ENCODE data around the gene PHYKPL. TPM values are rescaled to one million over a fixed set of nuclear protein-coding genes. Genes with fewer than 3 reads are reported as not detected.

Gene PHYKPL
- total RNA-seq, 1 donor from 2014 or later = 20.5 TPM

DNA sequence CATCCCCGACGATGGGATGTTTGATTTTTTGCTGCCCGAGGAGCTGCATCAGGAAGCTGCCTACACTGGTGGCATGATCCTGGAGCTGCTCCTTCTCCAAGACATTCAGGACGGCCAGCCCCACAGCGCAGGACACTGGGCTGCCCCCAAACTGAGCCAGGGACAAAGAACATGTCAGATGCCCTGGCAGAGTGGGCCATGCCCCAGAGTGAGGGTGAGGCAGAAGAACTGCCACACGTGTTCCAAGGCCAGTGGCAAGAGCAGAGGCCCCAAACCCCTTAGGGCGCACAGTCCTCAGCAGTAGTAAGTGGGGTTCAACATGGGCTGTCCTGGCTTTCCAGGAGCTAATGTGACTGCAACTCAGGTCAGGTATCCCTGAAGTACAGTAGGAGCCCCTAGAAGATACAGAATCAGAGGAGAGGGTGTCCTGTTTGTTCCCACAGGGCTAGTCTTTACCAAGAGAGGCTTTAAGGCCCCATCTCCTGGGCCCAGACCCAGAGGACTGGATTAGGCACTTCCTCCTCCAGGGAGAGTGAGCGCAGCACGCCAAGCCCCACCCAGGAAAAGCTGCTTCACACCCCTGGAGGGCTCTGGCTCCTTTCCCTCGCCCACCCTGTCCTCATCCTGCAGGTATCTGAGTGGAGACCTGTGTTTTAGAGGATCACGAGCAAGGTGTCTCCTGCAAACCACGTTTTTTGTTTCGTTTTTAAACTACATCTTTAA is 17.2 kb downstream of the PHYKPL start:
- TF ChIP-seq, protein P1, sequence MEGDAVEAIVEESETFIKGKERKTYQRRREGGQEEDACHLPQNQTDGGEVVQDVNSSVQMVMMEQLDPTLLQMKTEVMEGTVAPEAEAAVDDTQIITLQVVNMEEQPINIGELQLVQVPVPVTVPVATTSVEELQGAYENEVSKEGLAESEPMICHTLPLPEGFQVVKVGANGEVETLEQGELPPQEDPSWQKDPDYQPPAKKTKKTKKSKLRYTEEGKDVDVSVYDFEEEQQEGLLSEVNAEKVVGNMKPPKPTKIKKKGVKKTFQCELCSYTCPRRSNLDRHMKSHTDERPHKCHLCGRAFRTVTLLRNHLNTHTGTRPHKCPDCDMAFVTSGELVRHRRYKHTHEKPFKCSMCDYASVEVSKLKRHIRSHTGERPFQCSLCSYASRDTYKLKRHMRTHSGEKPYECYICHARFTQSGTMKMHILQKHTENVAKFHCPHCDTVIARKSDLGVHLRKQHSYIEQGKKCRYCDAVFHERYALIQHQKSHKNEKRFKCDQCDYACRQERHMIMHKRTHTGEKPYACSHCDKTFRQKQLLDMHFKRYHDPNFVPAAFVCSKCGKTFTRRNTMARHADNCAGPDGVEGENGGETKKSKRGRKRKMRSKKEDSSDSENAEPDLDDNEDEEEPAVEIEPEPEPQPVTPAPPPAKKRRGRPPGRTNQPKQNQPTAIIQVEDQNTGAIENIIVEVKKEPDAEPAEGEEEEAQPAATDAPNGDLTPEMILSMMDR (IDR thresholded peaks at IDR 0.05) = no peak
- TF ChIP-seq EZH2phosphoT487 (IDR thresholded peaks at IDR 0.05) (no peak), EZH2 (IDR thresholded peaks at IDR 0.05) (no peak)
- Histone ChIP-seq H3K9me3 (ENCODE audit: low read depth) (no peaks in the 10 kb centered on the region), H2AFZ (replicated peaks) (no peak overlapping the region), H3K27ac (no peak overlapping the region), H4K20me1 (ENCODE audit: low read depth) (peaks cover 53% of the 10 kb centered on the region), H3K9ac (no peak overlapping the region), H3K4me1 (no peaks in the 10 kb centered on the region), H3F3A (ENCODE audit: low read depth) (peaks cover 44% of the 10 kb centered on the region), H3K27me3 (no peaks in the 10 kb centered on the region), H3K36me3 (peaks cover 6% of the 10 kb centered on the region), H3K4me2 (no peak overlapping the region), H3K79me2 (ENCODE audit: low read depth) (peaks cover 3% of the 10 kb centered on the region), H3K4me3 (no peak overlapping the region)
- no peak overlapping the region for H3K4me3 Mint-ChIP-seq
- no peak for DNase-seq (ENCODE audit: low spot score)
- no peaks in the 10 kb centered on the region for H3K4me1 Mint-ChIP-seq
- H3K9me3 Mint-ChIP-seq = no peaks in the 10 kb centered on the region
- H3K27me3 Mint-ChIP-seq (ENCODE audit: insufficient read depth, low read depth) = peaks cover 9% of the 10 kb centered on the region
- H3K36me3 Mint-ChIP-seq = peaks cover 45% of the 10 kb centered on the region
- no peak overlapping the region for H3K27ac Mint-ChIP-seq

DNA sequence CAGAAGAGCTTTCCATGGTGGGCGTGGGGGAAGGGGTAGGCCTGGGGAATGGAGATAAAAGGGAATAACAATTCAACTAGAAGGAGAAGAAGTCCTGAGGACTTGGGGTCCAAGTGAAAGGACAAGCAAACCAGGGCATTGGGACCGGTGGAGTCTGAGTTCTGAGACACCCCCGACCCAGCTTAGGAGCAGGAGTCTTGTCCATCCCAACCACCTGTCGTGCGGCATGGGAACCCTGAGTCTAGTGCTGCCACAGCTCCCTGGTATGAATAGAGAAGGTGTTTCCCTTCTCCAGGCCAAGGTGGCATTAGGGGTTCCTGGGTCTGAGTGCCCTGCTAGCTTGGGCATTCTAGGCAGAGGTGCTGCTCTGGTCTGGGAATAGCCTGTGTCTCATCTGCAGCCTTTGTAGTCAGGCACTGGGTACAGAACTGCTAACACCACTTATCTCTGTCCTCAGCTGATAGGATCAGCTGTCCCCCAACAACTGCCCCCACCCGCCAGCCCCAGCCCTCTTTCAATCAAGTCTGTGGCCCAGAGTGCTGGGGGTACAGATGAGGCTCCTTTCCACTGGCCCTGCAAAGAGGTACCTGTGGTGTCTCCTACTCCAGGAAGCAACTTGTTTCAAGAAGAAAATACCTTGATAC is 18.3 kb downstream of the PHYKPL start:
- Mint-ChIP-seq H3K9me3 (no peaks in the 10 kb centered on the region), H3K27ac (no peak overlapping the region), H3K4me1 (no peaks in the 10 kb centered on the region), H3K4me3 (no peak overlapping the region), H3K36me3 (peaks cover 49% of the 10 kb centered on the region), H3K27me3 (ENCODE audit: insufficient read depth, low read depth) (peaks cover 14% of the 10 kb centered on the region)
- Histone ChIP-seq H3K27ac (no peak overlapping the region), H3K4me2 (no peak overlapping the region), H3K4me3 (no peak overlapping the region), H3F3A (ENCODE audit: low read depth) (peaks cover 54% of the 10 kb centered on the region), H2AFZ (replicated peaks) (no peak overlapping the region), H3K4me1 (no peaks in the 10 kb centered on the region), H3K27me3 (no peaks in the 10 kb centered on the region), H3K9ac (no peak overlapping the region), H3K79me2 (ENCODE audit: low read depth) (peaks cover 12% of the 10 kb centered on the region), H3K9me3 (ENCODE audit: low read depth) (no peaks in the 10 kb centered on the region), H3K36me3 (peaks cover 6% of the 10 kb centered on the region), H4K20me1 (ENCODE audit: low read depth) (peaks cover 64% of the 10 kb centered on the region)
- no peak for DNase-seq (ENCODE audit: low spot score)
- no peak for TF ChIP-seq EZH2 (IDR thresholded peaks at IDR 0.05)
- no peak for TF ChIP-seq EZH2phosphoT487 (IDR thresholded peaks at IDR 0.05)
- TF ChIP-seq, protein P1 (IDR thresholded peaks at IDR 0.05) = no peak

DNA sequence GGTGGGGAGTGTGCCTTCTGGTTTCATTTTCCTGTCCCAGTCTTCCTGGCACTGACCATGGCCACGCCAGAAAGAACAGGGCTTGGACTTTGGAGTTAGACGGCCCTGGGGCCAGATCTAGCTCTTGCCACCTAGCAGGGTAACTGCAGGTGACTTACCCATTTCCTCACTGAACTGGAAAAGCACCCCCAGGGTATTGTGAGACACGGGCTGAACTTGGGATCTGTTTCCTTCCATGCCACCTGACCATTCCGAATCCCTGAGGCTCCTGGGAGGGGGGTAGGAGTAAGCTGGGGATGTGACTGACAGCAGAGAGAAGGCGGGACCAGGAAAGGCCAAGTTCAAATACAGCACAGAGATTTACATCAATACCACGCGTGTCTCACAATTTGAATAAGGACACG is 18.9 kb downstream of the PHYKPL start:
- TF ChIP-seq EZH2 (IDR thresholded peaks at IDR 0.05) = no peak
- no peak for TF ChIP-seq EZH2phosphoT487 (IDR thresholded peaks at IDR 0.05)
- TF ChIP-seq, protein P1 (IDR thresholded peaks at IDR 0.05) = no peak
- Histone ChIP-seq H3K27me3 (no peaks in the 10 kb centered on the region), H3K4me3 (no peak overlapping the region), H3K4me1 (no peaks in the 10 kb centered on the region), H3F3A (ENCODE audit: low read depth) (peaks cover 58% of the 10 kb centered on the region), H3K27ac (no peak overlapping the region), H2AFZ (replicated peaks) (no peak overlapping the region), H3K9me3 (ENCODE audit: low read depth) (no peaks in the 10 kb centered on the region), H3K79me2 (ENCODE audit: low read depth) (peaks cover 17% of the 10 kb centered on the region), H4K20me1 (ENCODE audit: low read depth) (peaks cover 70% of the 10 kb centered on the region), H3K9ac (no peak overlapping the region), H3K36me3 (peaks cover 4% of the 10 kb centered on the region), H3K4me2 (no peak overlapping the region)
- no peak for DNase-seq (ENCODE audit: low spot score)
- H3K27me3 Mint-ChIP-seq (ENCODE audit: insufficient read depth, low read depth) = peaks cover 16% of the 10 kb centered on the region
- no peaks in the 10 kb centered on the region for H3K4me1 Mint-ChIP-seq
- no peak overlapping the region for H3K4me3 Mint-ChIP-seq
- H3K9me3 Mint-ChIP-seq = no peaks in the 10 kb centered on the region
- no peak overlapping the region for H3K27ac Mint-ChIP-seq
- H3K36me3 Mint-ChIP-seq = peaks cover 50% of the 10 kb centered on the region
